Left ventricle myocardium superior (tissue), 1 donor: ENCODE measurements around the gene DOCK10. TPM values are rescaled to one million over a fixed set of nuclear protein-coding genes. Genes with fewer than 3 reads are reported as not detected.
A peak's percentile ranks its signal among the peaks of the same experiment; 100 is the strongest.

Experiments
- ATAC-seq: fragments of 200-7000 bp; cut with Tn5 transposase; one replicate; pipeline ENCODE4 v1.9.1; 2020; ENCODE audit warnings: mild to moderate bottlenecking, moderate library complexity
- DNase-seq: peaks from one replicate; pipeline ENCODE4 v3.0.0-alpha.2; 2020
- intact Hi-C: fragments of 100-400 bp; cut with micrococcal nuclease; formaldehyde crosslinking; loops from one replicate; pipeline ENCODE4 v1.11.0; 2022
- total RNA-seq: library from RNA; stranded (reverse); fragmentation: NEBNext Ultra II Directional; extraction: Animal tissue kit (Norgen Biotek cat#: 25700); gene quantifications from one replicate; pipeline ENCODE4 v1.2.1, GENCODE V29; 2021
- donor health status: DM: no; HTN: yes; CAD: no; lungs with severe emphysema.

Gene DOCK10
- total RNA-seq, 1 donor from 2014 or later, result 2.3 TPM

DNA sequence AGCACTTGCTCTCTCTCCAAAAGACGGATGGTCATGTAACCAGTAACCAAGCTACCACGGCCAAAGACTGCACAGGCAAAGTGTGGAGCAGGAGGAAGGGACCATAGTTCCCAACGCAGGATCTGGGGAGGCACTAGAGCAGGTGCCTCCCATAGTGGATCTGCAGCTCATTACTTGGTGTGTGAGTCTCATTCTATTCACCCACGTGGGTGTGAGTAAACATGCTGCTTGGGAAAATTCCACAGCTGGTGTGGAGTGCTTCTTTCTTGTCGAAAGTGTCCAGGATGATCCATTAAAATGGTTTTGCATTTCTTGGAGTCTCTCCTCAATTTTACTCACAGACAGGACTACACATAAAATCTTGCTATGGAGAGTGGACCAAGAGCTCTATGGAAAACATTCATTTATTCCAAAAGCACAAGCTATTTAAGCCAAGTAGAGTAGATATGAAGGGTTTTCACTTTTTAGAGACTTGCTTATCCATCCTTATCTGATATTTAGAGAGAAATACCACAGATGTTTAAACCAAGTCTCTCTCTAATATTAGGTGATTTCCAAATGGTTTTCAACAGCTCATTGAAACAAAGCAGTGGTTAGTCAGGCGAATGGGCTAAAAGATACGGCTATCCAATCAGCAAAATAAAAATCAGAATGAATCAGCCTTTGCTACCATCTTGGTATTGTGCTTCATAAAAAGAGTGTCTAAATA, 221.8 kb downstream of the DOCK10 start:
- peak; percentile 59 for ATAC-seq
- intact Hi-C loops, result no loop called here
- no peak for DNase-seq

DNA sequence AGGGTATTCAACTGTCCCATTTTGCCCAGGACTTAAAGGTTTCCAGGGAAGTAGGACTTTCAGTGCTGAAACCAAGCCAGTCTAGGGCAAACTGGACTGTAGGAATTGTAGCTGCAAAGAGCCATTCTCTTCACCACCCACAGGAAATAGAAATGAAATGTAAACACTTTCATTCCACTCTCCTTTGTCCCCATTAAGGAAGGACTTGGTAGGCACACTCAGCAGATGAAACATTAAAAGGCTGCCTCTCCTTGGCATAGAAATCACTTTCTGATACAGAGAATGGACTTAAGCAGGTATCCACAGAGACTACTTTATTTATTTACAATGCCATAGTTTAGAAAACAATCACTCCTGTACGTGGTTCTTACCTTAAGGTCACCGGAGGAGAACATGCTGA, 223.2 kb downstream of the DOCK10 start:
- no peak for ATAC-seq

DNA sequence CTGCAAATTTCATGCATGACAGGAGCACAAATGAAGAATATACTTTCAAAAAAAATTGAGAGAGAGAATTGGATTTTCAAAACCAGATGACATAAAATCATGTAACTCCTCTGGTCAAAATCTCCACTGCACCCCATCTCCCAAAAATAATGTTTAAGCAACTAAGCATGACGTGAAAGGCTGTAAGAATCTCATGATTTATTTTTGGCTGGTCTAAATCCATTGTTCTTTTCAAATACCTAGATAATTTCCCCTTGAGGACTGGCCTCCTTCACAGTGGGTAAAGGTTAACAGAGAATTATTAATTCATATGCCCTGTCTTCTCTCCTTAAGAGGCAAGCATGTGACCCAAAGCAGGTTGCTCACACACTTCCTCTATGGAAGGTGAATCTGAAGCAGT, 224.6 kb downstream of the DOCK10 start:
- intact Hi-C loops, result no loop called here
- ATAC-seq, result no peak
- no peak for DNase-seq

More for the DNA sequence above, 223.2 kb downstream of the DOCK10 start:
- intact Hi-C loops, result no loop called here
- DNase-seq, result no peak

DNA sequence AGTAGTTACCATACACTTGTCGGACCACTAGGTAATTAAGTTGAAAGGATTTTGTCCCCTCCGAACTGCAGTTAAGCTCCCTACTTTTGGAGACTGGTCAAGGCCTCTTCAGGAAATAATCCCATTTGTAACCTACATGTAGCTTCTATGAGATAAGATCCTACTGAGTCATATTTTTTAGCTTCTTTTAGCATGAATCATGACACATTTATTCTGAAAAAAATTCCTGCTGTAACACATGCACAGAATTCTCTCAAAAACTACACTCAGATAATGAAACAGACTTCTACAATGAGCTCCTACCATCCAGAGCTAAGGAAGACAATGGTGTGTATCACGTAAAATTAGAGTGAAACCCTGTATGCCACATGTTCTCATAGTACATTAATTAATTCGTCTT, 225.5 kb downstream of the DOCK10 start:
- ATAC-seq, result no peak
- intact Hi-C loops, result no loop called here
- no peak for DNase-seq

DNA sequence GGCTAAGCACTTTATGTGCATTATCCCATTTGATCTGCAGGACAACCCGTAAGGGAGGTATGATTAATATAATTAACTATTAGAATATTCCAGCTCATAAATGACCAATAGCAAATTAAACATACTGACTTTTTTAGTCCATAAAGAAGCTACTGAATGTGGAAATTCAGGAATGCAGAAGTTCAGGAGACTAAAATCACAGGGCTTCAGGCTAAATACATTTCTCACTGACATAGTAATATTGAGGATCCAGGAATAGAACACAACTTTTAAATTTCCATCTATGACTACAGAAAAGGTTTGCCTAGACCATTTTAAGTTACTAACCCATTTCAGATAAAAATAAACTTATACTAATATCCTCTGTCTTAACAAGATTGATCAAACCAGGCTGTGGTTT, 228.7 kb downstream of the DOCK10 start:
- ATAC-seq (no peak), DNase-seq (no peak)
- intact Hi-C loops, result no loop called here

DNA sequence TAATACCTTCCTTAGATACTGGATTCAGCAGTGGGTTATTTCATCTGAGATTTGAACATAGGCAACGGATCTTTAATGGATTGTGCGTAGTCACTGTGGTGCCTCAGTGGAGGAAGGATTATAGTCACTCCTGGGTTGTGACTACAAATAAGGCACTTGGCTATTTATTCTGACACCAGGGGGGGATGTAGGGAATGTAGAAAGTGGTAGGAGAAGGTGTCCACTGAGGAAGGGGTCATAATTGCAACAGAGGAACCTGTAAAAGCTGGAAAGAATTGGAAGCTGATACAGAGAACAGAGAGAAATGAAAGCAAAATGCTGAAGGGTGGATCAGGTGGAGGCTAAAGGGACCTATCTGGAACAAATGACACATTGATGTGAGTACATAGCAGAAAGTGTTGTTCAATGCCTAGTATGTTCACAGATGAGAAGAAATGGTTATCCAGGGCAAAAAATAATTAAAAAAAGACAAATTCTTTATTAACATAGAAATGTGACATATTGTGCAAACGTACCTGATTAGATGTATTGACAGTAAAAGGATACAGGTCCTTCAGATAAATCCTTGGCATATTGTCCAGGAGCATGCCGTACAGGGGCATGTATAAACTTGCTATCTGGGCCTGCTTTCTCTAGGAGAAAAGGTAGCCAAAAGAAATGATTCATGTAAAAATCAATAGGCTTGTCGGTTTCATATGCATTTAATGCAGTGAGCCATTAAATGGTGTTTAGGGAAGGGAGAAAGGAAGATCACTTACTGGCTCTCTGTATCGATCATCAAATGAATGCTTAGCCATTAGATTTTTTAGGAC, 234.9 kb downstream of the DOCK10 start:
- intact Hi-C loops, result no loop called here
- ATAC-seq (no peak), DNase-seq (no peak)

DNA sequence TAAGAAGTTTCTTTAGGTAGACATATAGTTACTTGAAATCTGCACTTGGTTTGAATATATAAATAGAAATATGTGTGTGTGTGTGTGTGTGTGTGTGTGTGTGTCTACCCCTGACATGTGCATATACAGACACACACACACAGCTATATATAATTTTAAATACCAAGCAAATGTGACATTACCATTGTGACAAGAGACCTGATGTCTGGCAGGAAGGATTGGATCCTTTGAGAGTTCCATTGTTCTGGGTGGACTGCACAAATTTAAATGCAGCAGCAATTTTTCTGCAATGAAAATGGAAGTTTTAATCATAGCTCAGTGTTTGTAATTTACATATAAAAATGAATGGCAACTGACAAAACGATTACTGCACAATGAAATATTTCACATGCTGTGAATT, 238.3 kb downstream of the DOCK10 start:
- no peak for DNase-seq
- intact Hi-C loops, result no loop called here
- ATAC-seq, result no peak

DNA sequence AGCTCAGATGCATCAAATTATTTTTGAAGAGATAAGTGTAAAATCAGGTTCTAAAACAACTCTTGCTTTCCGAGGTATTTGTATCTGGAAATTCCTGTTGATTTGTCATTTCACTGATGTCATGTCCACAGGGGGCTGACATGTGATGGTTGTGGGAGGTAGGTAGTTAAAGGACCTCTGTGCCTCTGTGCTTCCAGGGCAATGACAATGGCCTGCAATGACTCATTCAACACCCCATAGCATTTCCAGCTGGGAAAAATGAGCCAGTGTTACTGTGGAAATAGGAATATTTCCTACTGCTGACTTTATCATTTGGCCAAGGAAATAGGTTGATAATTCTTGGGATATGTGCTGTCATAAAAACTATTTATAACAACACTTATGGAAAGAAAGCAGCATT, 239.9 kb downstream of the DOCK10 start:
- DNase-seq (no peak), ATAC-seq (peak; percentile 38)
- intact Hi-C loops, result no loop called here

DNA sequence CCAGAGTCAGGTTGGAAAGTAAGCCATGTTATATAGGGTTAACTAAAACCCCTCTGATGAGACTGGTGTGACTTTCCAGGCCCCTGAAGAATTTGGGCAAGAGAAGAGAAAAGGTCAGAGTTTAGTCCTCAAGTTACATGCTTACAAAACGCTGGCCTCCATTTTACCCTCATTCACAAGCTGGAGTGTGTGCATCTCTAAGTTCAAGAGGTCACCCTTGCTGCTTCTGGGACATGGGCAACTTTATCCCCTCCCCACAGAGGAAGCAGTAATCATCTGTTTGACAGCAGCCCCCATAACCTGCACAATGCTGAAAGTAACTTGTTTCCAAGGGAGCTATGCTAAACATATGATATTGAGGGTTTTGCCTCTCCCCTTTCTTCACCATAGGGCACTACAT, 240.9 kb downstream of the DOCK10 start:
- no peak for ATAC-seq
- DNase-seq, result no peak
- intact Hi-C loops, result no loop called here

DNA sequence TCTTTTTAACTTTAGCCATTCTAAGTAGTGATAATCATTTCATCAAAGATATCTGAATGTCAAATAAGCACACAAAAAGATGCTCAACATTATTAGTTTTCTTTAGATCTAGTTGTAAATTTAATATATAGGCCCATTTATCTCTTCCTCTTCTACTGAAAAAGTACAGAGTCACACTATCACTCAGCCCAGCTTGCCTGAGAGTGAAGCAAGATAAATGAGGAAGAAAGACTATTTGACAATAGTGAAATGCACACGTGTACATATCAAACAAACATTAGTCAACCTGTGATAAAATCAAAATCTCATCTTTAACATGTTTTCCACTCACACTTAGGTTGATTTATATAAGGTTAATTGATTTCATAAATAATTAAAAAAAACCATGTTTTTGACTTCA, 242.6 kb downstream of the DOCK10 start:
- intact Hi-C loops, result no loop called here
- DNase-seq (no peak), ATAC-seq (no peak)

DNA sequence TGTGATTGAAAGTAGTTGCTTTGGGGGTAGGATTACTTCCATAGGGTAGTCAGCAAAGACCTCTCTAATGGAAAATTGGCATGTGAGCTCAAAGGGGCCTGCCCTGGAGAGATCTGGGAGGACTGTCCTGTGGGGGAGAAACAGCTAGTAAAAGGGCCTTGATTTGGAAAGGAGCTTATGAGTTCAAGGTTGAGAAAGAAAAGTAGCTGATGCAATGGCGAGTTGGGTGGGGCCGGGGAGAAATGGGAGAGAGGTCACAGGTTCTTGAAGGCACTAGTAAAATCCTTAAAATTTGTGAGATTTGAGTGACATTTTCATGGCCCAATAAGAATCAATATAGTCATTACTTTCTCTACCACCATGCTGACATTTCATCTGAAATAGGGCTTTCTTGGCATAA, 244.1 kb downstream of the DOCK10 start:
- ATAC-seq, result no peak

DNA sequence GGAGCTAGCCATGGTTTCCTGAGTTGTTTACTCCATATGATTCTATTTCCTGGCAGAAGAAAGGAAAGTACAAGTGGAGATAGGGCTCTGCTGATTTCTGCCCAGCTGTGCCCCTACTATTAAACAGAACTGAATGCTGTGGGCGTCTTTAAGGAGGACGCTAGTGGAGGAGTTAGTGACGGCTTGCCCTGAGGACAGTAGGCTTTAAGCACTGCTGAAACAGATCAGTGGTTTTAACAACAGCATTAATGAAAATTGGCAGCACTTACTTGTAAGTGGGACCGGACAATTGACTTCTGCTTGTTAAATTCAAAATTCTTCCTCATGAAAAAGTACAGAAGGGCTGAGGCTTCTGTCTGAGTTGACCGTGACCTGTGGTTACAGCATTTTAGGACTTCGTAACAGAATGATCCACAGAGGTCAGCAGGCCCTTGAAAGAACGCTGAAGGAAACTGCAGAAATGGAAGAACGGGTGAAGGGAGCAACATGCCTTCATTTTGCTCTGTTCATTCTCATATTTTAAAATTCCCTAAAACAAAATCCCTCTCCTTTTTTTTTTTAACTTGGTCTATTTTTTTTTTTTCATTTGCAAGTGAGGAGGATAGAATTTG, 245.5 kb downstream of the DOCK10 start:
- ATAC-seq, result no peak
- intact Hi-C loops, result no loop called here
- DNase-seq, result no peak

More for the DNA sequence above, 244.1 kb downstream of the DOCK10 start:
- intact Hi-C loops, result no loop called here
- no peak for DNase-seq

DNA sequence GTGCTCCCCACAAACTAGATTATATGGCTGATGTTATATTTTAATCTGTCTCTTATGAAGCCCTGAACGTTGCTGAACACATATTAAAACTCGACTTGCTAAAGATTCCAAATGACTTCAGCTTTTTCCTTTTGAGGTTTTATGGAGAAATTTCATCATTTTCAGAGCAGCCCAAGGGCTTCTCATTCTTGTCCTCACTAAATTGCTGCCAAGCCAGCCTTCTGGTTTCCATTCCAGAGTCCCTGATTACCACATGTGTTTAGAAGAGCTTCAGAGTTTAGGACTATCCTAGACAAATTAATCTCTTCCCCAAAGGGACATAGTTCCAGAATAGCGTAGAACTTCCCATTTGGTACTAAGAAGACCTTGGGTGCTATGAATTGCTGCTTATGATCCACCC, 248.3 kb downstream of the DOCK10 start:
- intact Hi-C loops, result no loop called here
- no peak for DNase-seq
- peak; percentile 94 for ATAC-seq

DNA sequence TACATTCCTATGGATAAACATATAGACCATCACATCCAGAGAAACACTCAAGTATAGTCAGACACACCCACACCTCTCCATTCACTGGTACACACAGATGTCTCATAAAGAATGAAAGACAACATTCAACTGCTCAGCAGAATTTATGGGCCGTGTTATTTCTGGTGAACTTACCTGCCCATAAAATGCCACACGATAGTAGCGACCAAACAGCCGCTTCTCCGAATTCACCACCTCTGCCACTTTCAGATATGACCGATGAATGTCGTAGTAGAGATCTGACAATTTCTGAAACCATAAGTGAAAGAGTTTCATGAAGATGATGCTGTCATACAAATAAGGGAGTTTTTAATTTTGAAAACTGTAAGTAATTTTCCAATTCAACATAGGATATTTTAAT, 255.4 kb downstream of the DOCK10 start:
- DNase-seq, result no peak
- ATAC-seq, result no peak
- intact Hi-C loops, result no loop called here

DNA sequence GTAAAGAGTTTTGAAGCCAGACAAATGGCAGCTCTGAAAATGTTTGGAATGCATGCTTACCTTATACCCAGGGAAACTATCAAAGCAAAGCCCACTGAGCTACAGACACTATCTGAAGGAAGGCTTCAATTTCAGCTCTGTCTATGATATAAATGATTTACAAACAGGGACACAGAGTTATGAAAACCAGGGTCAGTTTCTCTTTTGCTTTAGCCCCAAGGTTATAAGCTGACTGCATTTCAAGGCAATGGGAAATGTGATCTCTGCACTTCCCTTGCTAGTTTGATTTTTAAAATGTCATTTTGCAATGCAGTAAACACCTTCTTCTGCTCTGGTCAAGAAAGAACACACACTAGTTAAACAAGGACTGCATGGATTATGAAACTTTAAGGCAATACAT, 260.9 kb downstream of the DOCK10 start:
- intact Hi-C loops, result no loop called here
- DNase-seq (no peak), ATAC-seq (no peak)

DNA sequence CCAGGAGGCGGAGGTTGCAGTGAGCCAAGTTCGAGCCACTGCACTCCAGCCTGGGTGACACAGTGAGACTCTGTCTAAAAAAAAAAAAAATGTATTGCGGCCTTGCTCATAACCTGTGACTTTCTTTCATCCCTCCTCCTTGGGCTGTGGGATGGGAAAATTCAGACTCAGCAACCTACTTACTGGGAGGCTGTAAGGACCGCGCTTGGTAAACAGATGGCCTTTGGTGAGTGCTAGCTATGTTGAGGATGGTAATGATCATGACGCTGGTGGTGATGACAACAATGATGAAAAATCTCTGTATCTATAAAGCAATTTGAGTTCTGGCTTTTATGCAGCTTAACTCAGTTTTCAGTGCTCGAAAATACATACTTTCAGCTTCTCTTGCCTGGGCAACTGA, 261.4 kb downstream of the DOCK10 start:
- ATAC-seq (no peak), DNase-seq (no peak)
- intact Hi-C loops, result no loop called here

DNA sequence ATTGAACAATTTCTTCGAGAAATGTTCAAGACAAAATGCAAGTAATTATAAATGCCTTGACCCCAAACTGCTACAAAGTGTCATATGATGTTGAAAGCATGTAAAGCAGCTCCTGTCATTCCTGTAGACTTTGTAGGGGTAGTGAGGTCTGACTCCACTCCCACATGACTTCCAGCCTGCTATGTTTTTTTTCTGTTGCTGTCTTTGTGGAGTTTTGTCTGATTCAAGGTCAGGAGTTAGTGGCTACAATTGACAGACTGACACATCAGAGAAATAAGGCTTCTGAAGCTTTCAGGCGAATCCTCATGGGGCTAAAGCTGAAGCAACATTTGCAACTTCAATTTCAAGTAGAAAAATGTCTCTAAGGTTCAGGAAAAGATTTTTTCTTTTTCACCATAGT, 262.2 kb downstream of the DOCK10 start:
- DNase-seq, result no peak
- ATAC-seq, result no peak
- intact Hi-C loops, result no loop called here

DNA sequence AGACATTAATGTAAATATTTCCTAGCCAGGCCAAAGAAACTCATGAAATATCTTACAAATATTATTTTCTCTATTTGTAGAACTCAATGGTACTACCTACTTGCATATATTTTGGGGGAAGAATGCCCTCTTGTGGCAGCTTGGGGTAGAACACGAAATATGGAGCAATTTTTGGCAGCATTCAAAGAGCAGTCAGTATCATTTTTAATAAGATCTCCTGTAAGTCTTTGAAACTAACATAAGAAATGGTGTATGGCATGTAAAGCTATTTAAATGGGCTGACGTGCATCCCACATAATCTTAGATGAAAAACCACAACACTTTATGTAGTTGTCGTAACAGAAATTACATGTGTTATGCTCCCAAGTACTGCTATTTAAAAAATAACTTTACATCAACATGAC, 263.8 kb downstream of the DOCK10 start:
- DNase-seq, result no peak
- ATAC-seq, result no peak
- intact Hi-C loops, result loop anchor here (10.0 kb wide), 1 partner anchor 424 kb away; no protein-coding TSS in a partner anchor

DNA sequence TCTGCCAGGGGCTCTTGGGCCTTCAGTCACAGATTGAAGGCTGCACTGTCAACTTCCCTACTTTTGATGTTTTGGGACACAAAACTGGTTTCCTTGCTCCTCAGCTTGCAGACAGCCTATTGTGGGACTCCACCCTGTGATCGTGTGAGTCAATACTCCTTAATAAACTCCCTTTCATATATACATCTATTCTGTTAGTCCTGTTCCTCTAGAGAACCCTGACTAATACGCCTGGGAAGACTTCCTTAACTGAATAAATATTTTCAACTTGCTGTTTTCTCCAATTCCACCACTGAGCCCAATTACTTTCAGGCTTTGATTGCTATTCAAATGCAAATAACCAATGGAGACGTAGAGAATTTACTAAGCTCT, 264.7 kb downstream of the DOCK10 start:
- ATAC-seq (no peak), DNase-seq (no peak)
- intact Hi-C loops, result loop anchor here (10.0 kb wide), 1 partner anchor 423 kb away; no protein-coding TSS in a partner anchor

DNA sequence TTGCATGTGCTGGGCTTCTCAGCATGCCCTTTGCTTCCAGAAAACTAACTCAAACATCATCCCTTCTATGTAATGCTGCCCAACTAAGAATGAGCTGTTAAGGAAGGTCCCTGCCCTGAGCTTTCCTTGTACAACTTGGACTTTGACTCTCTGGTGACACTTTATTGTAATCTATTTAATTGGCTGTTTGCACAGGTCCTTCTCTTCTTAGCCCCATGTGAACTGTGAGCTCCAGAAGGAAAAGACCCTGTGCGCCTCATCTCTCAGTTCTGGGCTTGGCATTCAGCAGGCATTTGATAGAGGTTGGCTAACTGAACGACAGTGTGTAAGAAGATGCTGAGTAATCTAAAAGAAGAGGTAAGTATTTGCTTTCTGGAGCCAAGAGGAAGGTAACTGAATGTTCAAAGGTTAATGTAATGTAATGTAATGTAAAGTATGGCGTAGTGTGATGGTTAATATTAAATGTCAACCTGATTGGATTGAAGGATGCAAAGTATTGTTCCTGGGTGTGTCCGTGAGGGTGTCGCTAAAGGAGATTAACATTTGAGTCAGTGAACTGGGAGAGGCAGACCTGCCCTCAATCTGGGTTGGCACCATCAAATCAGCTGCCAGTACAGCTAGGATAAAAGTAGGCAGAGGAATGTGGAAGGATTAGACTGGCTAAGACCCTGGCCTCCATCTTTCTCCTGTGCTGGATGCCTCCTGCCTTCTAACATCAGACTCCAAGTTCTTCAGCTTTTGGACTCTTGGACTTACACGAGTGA, 265.3 kb downstream of the DOCK10 start:
- ATAC-seq (no peak), DNase-seq (no peak)
- intact Hi-C loops, result loop anchor here (10.0 kb wide), 1 partner anchor 422 kb away; no protein-coding TSS in a partner anchor
